HG02973 (cell line): ENCODE results near the gene NFE2L2.
"Not testable (repeated sequence)": the region's sequence is repeated elsewhere in the genome, so short reads cannot be mapped to it uniquely, and the experiment has no call there.

Source experiments
- ATAC-seq: cut with Tn5 transposase; IDR thresholded peaks from one replicate; pipeline ENCODE4 v1.9.1; 2021; ENCODE audit warnings: moderate library complexity; ENCODE audit not compliant: unreplicated experiment

NFE2L2 gene

GRCh38 chr2:177239932-177240630, 24.4 kb downstream of the NFE2L2 start:
- ATAC-seq = peak; percentile 37

DNA sequence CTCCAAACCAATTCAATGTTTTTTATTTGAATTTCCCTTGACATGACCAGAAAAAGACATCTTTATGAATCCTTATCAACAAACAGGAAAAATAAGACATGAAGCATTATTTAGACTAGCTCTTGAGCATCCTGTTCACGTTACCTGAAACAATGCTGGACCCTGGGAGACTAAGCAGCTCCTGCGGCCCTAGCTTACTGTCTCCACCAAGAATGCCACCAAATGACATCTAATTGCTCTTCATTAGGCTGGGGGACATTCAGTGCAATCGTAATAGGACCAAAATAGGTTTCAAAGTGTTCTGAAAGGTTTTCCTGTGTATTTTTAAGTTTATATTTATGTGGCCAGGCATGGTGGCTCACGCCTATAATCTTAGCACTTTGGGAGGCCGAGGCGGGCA, 25.5 kb downstream of the NFE2L2 start:
- ATAC-seq = no peak

DNA sequence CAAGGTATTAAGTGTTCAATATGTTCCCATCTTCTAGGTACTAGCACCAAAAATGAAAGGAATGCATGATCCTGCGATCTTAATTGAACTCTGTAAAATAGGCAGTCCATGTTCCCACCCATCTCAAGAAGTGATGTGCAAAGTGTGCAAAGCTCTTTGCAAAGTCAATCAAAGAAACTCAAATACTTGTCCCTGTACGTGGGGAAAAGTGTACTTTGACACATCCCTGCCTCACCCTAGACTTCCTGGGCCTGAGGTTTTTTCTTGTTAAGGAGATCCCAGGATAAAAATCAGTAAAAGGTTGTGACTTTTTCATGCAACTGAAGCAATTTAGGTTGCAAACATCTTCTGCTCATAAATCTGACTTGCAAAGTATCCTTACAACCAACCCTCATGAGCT, 26.6 kb downstream of the NFE2L2 start:
- no peak for ATAC-seq

DNA sequence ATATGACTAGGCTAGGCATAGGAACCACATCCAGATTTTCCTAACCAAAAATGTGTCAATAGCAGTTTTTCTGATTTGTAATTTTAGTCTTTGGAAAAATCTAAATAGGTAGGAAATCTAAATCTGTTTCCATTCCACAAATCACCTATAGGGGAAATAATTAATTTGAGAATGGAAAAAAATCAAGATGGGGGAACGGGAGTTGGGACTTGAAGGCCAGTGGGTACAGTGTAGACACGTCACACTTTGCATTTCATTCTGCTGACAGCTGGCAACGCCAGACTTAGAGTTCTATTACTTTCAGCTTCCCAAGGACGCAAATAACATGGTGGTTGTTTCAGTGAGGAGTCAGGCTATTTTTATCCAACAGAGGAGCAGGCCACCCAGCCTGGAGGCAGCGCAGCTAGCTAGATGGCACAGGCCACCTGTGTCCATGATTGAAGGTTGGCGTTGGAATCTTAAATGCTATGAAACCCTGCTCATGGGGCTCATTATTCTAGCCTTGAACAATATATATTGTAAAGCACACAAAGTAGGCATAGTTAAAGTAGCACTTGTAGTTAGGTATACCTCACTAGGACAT, 28.6 kb downstream of the NFE2L2 start:
- no peak for ATAC-seq

DNA sequence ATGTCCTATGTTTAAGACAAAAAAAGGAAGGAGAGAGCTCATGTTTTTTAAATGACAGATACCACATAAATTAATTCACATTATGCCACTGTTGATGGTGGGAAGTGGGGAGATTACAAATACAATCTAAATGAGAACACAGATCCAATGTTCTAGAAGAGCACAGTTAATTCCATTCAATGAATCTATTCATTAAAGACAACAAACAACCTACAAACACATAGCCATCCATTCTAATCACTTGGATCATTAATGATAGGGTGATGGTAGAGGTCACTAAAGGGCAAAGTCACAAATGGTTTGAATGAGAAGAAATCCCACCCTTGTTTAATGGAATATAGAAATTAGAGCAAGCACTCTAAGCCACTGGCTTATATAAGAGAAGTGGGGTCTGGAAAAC, 30.3 kb downstream of the NFE2L2 start:
- no peak for ATAC-seq

DNA sequence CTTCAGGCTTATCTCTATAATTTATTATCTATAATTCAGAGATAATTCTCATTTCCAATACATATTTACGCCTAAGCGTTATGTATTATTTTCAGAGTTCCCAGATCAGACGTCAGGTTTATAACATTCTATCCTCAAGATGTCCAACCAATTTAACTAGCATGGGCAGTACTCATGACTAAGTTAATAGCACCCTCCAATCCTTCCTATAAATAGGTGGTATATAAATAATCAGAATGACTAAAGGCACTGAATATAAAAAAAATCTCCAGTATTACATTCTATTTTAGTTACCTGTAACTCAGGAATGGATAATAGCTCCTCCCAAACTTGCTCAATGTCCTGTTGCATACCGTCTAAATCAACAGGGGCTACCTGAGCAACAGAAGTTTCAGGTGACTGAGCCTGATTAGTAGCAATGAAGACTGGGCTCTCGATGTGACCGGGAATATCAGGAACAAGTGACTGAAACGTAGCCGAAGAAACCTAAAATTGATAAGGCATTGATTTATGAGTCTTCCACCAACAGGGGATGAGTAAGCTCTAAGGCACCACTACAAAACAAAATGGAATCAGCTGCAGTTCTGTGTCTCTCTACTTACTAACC, 32.3 kb downstream of the NFE2L2 start:
- no peak for ATAC-seq

DNA sequence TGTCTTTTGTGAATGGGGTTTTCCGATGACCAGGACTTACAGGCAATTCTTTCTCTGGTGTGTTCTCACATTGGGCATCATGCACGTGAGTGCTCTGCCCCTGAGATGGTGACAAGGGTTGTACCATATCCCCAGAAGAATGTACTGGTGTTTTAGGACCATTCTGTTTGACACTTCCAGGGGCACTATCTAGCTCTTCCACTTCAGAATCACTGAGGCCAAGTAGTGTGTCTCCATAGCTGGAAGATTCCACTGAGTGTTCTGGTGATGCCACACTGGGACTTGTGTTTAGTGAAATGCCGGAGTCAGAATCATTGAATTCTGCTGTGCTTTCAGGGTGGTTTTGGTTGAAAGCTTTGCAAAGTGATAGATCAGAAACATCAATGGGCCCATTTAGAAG, 33.3 kb downstream of the NFE2L2 start:
- ATAC-seq = no peak

DNA sequence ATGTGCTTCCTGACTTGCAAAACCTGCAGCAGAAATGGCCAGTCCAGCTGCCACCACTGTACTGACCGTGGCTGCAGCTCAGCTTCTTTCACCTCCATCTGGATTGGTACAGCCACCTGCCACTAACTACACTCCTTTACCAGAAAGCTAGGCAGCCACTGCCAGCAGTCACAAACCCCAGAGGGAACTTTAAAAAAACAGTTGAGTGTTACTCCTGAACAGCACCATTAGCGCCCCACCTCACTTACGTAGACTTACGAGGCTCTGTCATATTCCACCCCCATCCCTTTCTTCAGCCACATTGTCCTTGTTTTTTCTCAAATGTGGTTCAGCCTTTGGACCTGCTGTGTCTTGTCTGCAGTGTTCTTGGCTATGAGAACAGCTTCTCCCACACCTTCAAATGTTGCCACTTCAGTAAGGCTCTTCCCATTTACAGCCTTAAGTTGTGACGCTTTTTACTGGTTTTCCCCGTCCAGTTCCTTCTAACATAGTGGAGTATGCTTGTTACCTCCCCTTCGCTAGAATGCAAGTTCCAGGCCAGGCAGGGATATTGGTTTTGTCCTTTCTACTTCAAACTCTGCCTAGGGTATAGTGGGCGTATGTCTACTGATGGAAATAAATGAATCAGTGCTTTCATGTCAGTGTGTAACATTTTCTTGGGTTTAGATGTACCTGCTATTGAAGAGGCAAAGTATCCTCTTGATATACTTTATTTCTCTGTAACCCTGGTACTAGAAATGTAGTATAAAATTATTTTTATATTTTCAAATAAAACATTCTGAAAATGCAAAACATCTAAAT, 34.9 kb downstream of the NFE2L2 start:
- no peak for ATAC-seq

DNA sequence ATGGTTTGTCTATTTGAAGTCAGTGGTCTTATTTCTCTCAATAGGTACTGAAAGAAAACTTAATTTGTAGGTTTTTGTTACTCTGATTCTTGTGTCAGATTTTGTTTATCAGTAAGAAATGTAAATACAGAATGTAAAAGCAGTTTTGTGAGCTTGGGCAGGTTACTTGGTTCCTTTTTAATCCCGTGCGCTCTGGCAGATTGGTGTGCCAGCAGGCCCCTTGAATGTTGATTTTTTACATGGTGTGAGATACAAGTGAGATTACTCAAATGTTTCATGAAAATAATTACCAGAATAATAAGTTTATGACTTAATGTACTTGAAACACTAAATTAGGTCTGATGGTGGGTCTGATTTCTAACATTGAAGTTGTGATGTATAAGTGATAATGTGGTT, 38.6 kb downstream of the NFE2L2 start:
- ATAC-seq = no peak

GRCh38 chr2:177223436-177223835, 41.1 kb downstream of the NFE2L2 start:
- not testable (repeated sequence) for ATAC-seq

DNA sequence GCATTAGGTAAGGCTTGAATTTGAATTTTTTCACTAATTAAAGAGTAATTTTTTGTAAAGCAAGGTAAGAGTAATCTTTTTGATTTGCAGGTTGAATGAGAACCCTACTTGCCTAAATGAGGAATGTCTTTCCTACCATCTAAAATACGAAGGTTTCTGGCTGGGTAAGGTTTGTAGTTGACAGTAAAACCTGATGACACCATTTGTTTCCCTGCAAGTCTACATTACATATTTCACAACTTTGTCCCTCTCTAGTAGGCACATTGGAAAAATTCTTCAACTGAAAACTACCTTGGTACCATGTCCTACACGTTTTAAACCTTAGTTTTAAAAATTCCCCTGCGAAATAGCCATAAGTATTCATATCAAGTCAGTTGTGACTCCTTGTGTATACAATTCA, 42.6 kb downstream of the NFE2L2 start:
- ATAC-seq = no peak

- ATAC-seq = no peak
Observed at GRCh38 chr2:177221534-177221933, 43.0 kb downstream of the NFE2L2 start.

DNA sequence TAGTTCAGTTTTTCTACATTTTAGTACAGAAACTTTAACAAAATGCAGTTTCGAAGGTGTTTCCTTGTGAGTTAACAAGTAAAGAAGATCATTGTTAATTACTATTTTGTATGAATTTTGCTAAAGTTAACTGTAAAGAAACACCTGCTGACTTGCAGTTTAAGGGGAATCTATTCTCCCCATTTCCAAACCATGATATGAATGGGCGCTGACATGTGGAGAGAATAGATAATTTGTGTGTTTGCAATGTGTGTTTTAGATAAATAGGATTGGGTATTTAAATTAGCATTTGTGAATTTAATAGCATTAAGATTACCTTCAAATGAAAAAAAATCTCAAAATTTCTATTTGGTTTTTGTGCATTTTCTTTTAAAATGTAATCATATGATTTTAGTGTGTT, 44.7 kb downstream of the NFE2L2 start:
- ATAC-seq = not testable (repeated sequence)

- no peak for ATAC-seq
Observed at GRCh38 chr2:177217247-177217843, 47.2 kb downstream of the NFE2L2 start.

DNA sequence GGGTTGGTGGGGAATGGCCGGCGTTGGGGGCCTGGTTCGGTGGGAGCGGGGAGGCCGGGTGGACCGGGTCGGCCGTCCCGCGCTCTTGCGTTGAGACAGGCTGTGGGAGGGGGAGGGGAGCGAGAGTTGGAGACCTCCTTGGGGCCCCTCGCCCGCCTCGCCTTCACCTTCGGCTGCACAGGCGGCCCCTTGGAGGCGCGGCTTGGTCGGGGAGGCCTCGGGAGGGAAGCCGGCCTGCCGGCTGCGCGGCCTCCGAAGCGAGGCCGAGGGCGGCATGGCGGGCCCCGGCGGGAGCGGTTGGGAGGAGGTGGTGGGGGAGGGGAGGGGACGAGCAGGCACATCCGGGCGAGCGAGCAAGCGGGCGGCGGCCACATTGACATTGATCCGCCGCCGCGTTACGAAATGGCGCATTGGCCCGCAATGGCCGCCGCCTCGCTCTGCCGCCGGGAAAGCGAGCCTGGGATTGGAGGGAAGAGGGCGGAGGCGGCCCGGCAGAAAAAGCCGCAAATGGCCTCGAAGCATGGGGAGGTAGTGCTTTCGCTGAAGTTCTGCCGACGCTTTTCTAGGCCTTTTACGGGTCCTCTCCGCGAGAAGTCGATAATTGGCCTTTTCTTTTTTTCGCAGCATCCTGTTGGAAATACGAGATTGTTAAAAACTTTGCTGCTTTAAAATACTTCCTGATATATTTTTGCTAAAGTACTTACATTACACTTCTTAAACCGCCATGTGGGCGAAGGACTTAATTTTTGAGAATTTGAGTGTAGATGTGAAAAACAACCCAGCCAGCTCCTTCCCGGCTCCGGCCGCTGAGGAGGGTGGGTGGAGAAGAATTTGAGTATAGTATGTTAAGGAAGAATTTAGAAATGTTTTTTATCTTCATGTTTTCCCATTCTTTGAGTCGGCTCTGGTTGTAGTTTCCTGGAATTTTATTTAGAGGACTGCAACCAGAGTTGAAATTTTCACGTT, 51.4 kb downstream of the NFE2L2 start:
- ATAC-seq = peak; percentile 50

DNA sequence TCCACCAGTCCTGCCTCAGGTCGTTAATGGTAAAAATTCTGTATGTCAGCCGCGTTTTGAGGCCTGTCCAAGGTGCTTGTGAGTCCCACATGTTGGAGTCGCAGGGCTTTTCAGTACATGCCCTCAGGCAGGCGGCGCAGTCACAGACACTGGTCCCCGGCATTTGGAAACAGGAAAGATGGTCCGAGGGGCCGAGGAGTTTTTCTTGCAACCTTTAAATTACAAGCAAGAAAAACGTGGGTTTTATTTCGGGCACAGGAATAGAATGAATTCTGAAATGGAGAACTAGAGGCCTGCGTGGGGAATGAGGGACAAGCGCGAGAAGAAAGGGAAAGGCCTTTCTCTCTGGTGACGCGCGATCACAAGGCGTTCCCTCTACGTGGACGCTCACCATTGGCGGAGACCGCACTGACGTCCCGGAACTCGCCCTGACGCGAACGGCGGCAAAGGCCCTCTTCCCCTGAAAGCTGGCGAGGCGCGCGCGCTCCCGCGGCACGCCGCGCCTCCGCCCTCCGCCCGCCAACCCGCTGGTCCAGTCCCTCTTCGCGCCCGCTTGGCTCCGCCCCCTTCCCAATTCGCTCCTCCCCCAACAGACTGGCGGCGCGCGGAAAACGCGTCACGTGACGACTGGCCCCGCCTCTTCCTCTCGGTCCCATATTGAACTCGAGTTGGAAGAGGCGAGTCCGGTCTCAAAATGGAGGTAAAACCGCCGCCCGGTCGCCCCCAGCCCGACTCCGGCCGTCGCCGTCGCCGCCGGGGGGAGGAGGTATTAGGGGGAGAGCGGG, 52.2 kb downstream of the NFE2L2 start, which contains the start of gene HNRNPA3:
Gene HNRNPA3, plus strand, starts transcription at position 689 of the 785 bp plus-strand sequence. Its CDS starts 6 bp downstream, at position 695.
- peak; percentile 84 for ATAC-seq

GRCh38 chr2:177211576-177212105, 52.9 kb downstream of the NFE2L2 start:
- no peak for ATAC-seq

DNA sequence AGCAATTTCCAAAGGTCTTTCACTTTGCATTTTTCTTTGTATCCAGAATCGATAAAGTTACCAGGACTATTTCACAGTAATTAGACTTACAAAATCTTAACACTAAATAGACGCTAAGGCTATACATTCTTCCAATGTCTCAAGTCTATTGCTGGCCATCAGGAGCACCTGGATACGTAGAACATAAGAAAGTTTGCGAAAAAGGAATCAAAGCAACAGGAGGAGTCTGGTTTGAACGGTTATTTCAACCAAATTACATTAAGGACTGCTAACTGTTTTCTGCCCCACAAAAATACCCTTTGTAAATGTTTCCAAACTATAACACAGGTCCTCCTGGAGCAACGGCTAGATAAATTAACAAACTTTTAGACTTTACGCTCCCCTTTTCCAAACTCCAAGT, 53.4 kb downstream of the NFE2L2 start:
- ATAC-seq = no peak

DNA sequence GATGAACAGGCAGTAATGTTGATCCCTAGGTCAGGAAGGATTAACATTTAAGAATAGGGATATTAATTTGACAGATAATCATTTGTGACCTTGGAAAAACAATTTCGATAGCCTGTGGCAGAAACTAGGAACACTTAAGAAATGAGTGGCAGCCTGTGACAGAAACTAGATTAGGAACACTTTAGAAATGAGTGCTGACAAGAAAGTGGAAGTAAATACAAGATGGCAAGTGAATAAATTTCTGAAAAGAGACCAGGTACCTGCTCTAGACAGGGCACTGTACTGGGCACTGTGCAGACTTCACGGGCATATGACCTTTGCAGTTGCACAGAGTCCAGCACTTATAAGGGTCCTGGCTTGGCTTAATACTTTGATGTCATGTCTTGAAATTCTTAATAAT, 57.4 kb downstream of the NFE2L2 start:
- peak; percentile 67 for ATAC-seq
